DMS153 (cell line): ENCODE results near the gene IL4I1.

ENCODE experiments used
- DNase-seq: peaks from one replicate; lab custom pipeline; 2025; lab: John Stamatoyannopoulos, UW

IL4I1 gene

DNA sequence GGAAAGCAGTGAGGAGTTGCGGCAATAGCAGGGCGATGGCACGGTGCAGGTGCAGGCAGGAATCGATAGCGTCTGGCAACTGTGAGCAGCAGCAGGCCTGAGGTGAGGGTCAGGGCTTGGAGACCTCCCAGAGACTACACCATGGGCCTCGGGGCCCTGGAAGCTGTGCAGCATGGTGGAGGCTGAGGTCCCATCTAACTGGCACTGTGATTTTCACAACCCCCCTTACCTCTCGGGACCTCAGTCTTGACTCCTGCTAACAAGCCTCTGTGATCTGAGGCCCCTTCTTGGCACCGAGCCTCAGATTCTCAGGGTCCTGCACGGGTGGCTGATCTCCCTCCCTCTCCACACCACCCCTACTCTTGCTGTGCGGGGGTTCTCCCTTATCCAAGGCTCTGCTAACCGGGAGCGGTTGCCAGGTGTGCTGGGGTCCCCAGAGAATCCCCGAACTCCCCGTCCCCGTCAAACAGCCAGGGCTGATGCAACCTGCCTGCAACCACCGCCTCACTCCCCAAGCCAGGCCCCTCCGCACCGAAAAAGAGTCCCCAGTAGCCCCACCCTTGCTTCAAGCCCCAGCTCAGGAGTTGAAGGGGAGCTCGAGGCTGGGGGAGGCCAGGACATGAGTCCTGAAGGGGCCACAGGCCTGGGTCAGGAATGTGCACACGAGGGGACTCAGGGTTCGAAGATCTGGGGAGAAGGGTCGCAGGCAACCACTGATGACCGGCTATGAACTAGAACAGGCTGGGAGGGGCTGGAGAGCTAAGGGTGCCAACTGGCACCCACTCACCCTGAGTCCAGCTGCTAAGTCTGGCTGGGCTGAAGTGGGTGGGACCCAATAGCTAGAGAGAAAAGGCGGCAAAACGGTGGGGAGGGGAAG, 27.6 kb upstream of the IL4I1 start:
- DNase-seq: no peak

DNA sequence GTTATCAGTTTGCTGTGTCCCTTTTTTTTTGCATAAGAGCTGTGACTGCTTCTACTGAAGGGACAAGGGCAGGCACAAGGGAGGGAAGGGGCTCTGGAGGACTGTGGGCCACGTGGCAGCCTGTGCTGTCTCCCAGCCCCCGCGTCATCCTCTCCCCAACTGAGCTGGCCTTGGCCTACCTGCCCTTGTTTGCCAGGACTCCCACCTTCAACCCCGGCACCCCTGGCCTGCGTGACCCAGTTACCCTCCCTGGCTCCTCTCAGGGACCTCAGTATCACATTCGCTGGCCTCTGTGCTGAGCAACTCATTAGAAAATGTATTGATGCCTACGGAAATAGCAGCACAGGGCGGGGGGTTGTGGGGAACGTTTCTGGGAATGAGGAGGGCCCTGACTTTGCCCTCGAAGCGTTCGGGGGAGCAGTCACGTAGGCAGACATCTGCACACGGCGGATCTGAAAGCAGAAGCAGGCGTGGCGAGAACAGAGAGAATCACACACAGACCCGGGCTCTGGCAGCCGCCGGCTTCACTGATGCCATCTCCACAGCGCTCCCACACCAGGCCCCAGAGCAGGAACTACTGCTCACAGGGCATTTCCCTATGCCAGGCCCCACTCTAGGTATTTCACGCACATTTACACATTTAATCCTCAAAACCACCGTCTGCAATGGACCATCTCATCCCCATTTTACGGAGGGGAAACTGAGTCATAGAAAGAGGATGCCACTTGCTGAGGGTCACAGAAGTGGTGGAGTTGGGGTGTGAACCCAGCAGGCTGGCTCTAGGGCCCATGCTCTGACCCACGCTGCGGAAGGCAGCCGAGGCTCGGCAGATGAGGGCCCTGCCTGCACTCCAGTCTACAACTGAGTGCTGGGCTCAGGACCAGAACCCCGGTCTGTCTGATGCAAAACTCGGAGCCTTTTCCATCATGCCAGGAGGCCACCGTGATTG, 26.6 kb upstream of the IL4I1 start:
- no peak for DNase-seq

DNA sequence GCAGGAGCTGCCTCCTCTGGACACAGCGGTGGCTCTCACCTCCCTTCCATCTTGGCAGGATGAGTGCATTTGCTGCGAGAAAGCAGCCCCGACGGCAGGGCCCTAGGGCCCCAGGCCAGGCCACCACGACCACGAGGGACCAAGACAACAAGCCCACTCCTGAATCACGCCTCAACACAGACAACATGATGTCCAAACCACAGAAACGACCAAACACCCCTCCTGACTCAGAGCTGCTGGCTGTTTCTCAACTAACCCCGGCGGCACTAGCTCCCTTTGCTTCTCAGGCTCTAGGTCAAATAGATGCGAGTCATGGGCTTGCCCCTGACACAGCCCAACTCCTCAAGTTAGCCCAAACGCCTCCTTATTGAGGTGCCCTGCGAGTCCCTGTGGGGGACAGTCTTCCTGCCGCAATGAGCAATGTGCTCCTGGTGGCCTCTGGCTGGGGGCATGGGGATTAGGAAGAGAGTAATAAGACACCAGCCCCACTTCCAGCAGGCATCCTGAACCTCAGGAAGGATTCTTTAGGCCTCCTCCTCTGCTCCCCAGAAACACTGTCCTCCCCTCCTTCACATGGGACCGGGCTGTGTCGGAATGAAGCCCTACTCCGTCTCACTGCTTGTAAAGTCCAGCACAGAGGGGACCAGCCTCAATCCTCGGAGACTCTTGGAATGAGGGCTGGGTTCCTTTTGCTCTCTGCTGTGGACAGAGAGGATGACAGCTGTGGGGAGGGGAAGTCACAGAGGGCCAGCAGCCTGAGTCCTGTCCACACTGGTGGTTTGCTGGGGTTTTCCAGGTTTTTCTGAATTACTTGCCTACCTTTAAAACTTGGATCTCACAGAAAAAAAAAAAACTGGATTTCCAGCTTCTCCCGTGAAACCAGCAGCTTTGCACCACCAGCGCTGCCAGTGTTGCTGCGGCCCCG, 25.4 kb upstream of the IL4I1 start:
- DNase-seq: no peak

DNA sequence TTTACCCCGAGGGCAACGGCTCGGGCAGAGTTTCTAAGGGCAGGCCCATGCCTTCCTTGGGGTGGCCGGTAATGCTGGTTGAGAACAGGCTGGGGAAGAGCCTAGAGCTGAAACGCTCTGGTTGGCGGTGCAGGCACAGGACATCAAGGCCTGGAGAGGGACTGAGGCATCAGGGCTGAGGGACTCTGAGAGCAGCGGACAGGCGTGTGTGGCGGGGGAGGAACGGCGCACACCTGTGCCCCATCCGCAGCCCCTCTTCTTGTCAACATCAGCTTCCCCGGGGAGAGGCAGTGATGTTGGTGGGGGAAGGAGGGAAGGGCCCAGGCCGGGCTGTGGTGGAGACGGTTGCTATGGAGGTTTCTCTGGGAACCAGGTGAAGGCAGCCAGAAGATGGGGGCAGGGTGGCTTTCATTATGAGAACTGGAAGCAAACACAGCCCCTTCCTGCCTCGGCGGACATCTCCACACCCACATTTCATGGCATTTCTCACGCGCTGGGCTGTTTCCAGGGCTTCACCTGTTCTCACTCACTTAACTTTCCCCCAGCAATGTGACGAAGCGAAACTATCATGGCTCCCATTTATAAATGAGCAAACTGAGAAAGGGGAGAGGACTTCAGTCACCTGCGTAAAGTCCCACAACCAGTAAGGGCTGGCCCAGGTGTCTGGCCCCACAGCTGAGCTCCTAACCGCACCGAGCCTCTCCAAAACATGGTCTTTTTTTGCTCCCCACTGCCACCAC, 24.1 kb upstream of the IL4I1 start:
- DNase-seq: no peak

DNA sequence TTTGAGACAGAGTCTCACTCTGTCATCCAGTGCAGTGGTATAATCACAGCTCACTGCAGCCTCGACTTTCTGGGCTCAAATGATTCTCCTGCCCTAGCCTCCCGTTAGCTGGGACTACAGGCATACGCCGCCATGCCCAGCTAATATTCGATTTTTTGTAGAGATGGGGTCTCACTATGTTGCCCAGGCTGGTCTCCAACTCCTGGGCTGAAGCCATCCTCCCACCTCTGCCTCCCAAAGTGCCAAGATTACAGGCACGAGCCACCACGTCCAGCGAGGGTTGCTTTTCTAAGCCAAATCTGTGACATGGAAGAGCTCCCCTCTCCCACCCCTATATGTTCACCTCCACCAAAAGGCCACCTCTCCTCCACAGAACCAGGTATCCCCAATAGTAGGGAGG, 21.4 kb upstream of the IL4I1 start:
- no peak for DNase-seq

DNA sequence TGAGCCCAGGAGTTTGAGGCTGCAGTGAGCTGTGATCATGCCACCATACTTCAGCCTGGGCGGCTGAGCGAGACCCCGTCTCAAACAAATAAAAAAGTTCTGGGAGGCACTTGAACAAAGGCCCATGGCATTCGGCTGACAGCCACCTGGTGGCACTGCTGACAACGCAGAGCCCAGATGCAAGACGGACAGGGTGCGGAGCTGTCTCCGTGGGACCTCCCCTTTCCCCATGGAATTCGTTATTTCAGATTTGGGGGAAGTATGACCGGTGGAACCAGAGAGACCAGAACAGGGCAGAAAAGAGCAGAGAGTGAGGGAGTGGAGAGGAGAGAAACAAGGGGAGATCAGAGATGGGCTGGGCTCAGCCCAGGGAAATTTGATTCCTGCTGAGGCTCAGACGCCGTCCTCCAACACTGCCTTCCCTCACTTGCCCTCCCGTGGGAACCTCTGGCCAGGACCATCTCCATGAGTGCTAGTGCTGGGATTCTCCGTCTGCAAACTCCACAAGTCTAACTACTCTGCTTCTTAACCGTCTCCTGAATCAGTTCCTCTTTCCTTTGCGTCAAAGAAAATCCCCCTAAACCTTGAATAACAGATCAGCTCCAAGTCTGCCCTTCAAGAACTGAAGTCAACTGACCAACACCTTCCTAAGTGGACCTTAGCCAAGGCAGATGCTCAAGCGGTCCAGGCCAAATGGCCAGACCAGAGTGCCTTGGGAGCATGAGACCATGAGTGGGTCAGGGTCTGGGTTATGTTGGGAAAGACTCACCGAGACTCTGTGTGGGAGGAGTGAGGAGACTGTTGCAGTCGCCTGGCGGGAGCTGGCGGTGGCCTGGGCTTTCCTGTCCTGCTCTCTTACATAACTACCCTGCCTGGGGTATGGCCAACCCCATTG, 20.4 kb upstream of the IL4I1 start:
- no peak for DNase-seq

DNA sequence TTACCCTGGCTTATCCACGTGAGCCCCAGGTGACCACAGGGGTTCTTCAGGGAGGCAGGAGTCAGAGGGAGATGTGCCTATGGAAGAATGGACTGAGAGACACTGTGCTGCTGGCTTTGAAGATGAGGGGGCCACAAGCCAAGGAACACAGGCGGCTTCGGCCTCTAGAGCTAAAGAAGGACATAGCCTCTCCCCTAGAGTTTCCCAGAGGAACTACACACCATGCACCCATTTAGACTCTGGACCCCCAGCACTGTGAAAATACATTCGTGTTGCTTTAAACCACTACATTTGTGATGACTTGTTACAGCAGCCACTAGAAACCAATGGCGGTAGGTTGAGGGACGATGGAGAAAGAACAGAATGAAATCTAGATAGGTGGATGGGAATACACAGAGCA, 18.6 kb upstream of the IL4I1 start:
- DNase-seq: no peak

DNA sequence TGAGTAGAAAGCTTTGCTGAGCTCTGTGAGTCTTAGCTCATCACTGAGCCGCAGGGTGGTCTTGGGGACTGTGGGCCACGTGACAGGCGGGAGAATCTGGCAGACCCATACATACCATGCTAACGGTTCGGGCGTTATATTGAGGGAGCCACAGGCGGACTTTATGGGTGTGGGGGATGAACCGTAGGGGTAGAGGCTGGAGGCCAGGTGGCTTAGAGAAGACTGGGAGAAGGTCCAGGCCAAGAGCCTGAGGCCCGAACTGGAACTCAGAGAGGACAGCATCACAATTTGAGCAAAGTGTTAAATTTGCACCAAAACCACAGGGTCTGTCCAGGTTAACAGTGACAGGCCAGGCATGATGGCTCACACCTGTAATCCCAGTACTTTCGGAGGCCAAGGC, 17.0 kb upstream of the IL4I1 start:
- DNase-seq: no peak

DNA sequence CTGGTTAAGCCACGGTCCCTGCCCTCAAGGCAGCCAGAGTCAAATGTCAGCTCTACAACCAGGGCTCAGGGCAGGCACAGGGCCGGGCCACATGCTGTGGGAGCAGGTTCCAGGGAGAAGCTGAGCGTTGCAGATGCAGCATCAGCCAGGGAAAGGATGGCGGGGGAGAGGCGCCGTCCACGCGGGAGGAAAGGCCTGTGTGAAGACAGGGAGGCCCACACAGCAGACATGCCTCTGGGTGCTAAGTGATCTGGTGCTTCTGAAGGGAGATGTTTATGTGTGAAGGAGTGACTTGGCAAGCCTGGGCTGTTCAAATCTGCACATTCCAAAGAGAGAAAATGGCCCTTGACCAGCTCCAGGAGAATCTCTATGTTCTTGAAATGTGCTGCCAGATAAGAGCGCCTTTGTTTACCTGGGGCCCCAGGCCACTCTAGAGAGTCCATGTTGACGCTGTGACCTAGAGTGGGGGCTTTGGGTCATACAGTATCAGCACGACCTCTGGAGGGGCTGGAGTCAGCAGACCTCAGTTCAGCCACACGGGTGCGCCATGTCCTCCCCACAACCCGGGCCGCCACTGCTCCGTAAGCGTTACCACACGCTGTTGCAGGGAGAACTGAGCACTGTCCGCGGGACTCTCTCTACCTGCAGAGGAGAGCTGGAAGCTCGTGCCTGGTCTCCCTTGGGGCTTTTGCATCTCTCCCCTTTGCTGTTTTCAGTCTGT, 16.4 kb upstream of the IL4I1 start:
- DNase-seq: no peak

DNA sequence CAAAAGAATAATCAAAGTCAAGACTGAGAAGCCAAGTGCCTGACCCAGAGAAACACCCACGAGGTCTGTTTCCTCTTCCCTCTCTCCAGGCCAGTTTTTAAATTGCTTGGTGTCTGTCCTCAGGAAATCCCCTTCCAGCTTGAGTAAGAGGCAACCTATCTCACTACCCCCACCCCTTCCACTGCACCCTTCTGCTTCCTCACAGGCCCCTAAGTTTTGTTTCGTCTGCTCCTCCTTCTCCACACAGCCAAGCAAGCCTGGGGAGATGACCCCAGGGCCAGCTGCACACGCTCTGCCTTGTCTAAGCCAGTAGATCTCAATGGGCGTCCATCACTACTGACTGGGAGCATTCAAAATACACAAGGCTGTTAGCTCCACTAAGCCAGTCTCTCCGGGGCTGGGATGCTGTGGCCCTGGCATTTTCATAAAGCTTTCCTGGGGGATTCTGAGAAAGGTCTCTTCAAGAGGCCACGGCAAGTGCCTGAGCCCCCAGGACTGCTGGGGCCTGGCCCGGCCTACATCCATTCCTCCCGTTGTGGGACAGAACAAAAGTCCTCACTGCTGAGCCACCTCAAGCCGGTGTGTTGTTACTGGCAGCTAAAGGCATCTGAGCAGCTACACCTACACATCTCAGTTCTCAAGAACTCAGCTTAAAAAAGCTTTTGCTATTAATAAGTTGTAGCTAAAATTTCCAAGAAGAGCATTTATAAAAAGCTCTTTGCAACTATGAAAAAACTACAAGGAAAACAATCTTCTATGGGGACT, 14.9 kb upstream of the IL4I1 start:
- DNase-seq: no peak

DNA sequence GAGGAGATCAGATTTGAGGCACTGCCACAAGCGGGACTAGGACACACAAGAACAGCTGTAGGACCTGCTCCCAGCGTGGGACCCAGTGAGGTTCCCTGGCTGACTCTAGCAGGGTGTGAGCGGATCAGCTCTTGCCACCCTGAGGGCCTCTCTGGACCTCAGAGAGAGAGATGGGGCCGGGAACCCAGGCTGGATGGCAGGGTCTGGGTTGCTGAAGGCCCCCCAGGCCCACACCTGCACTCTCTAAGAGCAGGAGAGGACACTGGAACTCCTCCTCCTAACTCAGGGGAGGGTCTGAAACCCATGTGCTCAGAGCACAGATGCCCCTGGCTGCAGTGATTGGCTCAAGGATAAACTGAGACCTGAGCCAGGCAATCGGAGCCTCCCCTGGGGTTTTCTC, 13.5 kb upstream of the IL4I1 start:
- DNase-seq: no peak

DNA sequence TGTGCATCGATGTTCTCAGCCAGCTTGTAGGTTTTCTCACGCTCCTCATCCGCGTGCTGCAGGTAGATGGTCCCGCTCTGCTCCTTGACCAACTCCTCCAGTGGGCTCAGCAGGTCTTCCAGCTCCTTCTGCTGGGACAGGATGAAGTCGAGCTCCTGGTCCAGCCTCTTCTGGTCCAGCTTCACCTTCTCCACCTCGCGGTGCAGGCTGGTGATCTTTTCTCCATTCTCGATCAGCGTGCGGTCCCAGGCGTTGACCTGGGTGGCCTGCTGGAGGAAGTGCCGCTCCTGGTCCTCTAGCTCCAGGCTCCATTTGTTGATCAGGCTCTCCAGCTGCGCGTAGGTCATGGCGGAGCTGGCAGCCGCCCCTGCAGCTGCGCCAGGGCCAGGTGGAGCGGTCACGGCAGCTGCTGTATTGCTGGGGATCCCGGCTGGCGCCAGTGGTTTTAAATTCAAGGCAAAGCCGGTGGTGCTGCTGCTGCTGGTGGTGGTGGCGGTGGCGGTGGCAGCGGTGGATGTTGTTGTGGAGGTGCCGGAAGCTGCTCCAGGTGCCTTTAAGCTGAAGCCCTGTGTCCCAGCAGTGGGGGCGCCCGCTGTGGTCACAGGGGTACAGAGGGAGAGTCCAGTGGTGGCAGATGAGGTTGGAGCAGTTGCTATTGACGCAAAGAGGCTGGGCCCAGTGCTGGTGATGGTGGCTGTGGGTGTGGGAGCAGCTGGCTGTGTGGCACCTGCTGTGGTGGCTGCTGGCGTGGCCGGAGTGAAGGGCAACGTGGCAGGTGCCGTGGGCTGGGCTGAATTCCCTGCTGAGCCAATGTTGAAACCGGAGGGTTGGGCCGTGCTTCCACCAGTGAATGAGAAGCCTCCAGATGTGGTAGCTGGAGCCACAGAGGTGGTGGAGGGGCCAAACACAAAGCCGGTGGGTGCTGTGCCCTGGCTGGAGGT, 12.1 kb upstream of the IL4I1 start:
- no peak for DNase-seq

DNA sequence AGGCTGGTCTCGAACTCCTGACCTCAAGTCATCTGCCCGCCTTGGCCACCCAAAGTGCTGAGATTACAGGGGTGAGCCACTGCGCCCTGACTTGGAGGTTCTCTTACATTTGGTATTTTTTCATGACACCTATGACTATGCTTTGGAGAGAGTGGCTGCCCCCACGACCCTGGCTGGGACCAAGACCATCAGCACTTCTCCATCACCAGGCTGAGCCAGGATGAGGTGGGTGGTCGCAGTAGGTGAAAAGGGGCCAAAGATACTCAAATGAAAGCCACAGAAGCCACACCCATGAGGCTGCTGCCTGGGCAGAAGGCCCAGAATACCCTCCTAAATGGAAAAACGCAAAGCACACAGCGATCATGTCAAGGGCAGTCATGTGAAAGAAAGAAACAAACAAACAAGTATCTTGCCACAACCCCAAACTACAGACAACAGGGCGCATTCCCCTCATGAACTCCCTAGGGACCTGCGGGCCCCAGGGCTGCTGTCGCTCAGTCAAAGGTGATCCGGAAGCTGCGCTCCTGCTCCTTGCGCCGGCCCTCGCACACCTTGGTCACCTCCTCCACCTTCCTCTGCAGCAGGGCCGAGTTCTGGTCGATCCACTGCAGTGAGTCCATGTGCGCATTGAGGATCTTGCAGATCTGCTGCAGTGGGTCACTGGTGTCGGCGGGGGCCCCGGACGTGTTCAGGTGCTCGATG, 11.2 kb upstream of the IL4I1 start:
- DNase-seq: no peak

DNA sequence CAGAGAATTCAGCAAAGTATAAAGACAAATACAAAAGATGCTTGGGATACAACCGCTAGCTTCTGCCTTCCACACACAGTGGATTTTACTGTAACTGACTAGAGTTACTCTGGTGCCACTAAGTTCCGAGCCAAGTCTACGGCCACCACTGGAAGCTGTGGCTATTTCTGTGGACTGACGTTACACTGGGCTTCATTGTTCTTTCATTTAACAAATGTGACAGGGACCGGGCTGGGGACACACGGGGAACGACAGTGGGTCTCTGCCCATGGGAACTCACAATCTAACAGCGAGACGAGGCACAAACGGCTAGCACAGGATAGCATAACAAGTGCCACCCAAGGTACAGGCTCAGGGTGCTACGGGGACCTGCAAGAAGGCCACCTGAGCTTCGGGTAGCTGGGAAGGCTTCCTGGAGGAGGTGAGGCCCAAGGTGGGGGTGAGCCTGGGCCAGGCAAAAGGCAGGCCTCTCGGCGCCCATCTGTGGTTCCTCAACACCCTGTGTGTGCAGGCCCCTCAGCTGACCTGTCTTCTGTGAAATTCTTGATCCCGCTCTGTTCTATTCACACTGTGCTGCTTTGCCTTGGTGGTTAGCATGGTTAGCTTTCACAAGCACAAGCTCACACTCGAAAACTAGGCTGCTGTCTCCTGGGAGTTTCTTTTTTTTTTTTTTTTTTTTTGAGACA, 10.3 kb upstream of the IL4I1 start:
- no peak for DNase-seq

DNA sequence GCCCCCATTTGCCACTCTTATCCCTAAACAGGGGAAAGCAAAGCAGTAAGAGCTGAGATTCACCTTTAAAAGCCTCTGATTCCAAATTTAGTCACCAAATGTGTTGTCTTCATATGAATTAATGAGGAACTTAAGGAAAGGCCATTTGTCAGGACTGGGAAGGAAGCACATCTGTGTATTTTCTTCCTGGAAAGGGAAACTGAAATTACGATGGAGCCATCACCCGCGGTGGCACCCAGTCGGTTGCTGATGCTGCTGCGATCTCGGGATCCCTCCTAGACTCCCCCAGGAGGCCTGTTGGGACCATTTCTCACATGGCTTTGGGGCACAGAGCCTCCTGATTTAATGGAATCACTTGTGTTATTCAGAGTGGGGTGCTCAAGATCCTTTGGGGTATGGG, 7.4 kb upstream of the IL4I1 start:
- no peak for DNase-seq

DNA sequence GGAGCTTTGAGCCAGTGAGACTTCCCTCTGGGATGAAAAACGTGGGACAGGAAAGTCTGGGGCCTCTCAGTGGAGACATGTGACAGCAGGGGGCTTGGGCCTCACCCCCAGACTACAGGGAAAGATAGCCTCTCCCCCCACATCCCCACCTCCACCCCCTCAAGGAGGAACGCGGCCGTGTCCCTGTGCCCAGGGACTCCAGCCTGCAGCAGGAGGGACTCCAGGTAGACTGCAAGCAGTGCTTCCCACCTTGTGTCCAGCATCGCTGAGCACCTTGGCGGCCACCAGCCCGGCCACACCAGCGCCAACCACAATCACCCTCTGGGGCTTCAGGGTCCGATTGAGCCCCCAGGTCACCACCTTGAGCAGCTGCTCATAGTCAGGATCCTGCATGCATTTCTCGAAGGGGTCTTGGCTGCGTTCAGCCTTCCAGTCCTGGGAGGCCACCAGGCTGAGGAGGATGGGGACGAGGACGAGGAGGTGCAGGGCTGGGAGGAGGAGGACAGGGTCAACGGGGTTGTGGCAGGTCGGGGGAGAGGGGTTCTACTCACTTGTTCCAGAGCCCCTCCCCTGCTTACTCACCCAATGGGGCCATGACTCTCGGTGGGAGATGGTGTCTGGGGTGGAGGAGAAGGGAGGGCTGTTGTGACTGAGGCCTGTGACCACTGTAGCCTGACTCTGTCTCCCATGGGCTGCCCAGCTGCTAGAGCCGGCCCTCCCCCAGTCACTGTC, 955 bp downstream of the IL4I1 start:
- DNase-seq: no peak
